Measurements from ENCODE around the gene SCAMP5.

The SCAMP5 gene

DNA sequence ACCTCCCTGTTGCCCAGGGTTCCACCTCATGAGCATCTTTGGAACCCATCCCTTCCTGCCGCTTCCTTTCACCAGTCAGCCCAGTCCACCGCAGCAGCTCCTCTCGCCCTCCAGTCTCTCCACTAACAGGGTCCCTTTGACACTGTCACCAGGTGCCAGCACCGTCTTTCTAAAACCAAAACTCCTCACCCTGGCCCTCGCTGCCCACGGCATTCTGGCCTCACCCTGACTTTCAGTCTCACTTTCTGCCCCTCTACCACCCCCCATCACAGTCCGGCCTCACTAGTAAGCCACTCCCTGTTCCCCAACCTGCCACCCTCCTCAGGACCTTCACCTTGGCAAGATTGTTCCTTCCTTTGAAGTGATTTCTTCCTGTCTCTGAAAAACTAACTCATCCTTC is 32.2 kb downstream of the SCAMP5 start:
- no peaks in the 10 kb centered on the region for H3K9me3 ChIP-seq (ENCODE audit: control insufficient read depth, low read length)
- no peak overlapping the region for H3K9ac ChIP-seq (ENCODE audit: low read length)
- no peaks in the 10 kb centered on the region for H3K27me3 ChIP-seq (ENCODE audit: control insufficient read depth, insufficient read depth, low read length)
- H3K4me1 ChIP-seq (ENCODE audit: control insufficient read depth, insufficient read depth, low read length): peaks cover 41% of the 10 kb centered on the region
- H3K4me3 ChIP-seq (ENCODE audit: low read length): no peak overlapping the region
- no peaks in the 10 kb centered on the region for H3K36me3 ChIP-seq (ENCODE audit: control insufficient read depth, insufficient read depth, low read length)

DNA sequence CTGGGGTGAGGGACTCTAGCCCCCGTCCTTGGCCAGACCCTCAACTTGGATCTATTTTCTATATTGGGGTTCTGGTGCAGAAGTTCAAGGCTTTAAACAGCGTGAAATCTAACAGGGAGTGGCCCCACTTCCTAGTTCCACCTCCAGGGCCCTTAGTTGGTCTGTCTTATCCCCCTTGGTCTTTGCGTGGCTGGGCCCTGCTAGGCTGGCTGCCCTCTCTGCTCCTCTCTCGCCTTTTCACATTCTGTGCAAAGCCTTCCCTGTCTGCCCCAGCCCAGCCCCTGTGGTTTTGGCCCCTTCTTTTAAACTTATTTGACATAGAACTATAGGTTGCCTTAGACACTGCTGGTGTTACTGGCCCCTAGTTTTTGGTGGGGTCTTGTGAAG is 33.6 kb downstream of the SCAMP5 start:
- H3K9me3 ChIP-seq (ENCODE audit: control insufficient read depth, low read length): no peaks in the 10 kb centered on the region
- H3K9ac ChIP-seq (ENCODE audit: low read length): peak overlapping the region; percentile 40
- no peaks in the 10 kb centered on the region for H3K36me3 ChIP-seq (ENCODE audit: control insufficient read depth, insufficient read depth, low read length)
- H3K27me3 ChIP-seq (ENCODE audit: control insufficient read depth, insufficient read depth, low read length): no peaks in the 10 kb centered on the region
- peaks cover 42% of the 10 kb centered on the region for H3K4me1 ChIP-seq (ENCODE audit: control insufficient read depth, insufficient read depth, low read length)
- no peak overlapping the region for H3K4me3 ChIP-seq (ENCODE audit: low read length)

DNA sequence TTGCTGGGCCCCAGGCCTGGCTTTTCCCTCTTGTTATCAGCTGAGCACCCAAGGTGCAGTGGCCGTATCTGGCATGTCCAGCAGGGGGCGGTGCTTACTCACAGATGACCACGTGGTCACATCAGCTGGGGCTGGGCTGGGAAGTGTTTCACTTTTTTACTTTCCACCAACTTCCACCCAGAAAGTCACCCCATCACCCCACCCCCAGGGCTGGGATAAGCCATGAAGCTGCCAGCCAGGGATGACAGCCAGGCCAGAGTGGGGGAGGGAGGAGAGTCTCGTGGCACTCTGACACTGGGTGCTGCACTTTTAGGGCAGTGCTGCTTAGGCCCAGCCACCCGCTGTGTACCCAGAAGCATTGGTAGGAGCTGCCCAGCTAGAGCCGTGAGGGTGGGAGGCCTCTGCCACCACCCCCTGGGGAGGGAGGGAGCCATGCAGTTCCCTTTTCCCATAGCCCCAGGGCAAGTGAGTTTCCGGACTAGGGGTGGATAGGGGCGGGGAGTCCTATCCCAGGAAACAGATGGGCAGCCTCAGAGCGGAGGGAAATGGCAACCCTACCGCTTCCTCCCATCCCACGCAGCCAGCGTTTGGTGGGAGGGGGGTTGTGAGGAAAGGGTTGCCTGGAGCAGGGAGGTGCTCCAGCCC is 34.1 kb downstream of the SCAMP5 start:
- Histone ChIP-seq H3K36me3 (ENCODE audit: control insufficient read depth, insufficient read depth, low read length) (no peaks in the 10 kb centered on the region), H3K27me3 (ENCODE audit: control insufficient read depth, insufficient read depth, low read length) (no peaks in the 10 kb centered on the region), H3K9me3 (ENCODE audit: control insufficient read depth, low read length) (no peaks in the 10 kb centered on the region), H3K4me1 (ENCODE audit: control insufficient read depth, insufficient read depth, low read length) (peaks cover 42% of the 10 kb centered on the region), H3K4me3 (ENCODE audit: low read length) (no peak overlapping the region), H3K9ac (ENCODE audit: low read length) (peak overlapping the region; percentile 40)

DNA sequence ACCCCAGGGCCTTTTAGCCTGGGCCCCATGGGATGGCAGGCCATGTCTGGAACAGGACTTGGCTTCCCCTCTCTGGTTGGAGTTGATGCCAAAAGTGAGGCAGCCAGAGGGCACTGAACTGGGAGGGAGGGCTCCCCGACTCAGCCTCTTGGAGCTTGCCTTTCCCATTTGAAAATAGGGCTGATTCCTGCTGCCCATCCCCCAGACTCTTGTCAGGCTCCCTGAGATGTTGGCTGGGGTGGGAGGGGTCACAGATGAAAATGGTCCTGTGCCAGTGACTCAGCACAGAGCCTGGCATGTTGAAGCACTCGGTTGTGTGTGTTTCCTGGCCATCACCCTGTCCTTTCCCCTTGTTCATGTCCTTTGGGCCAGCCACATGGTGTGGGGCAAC is 34.7 kb downstream of the SCAMP5 start:
- no peaks in the 10 kb centered on the region for H3K27me3 ChIP-seq (ENCODE audit: control insufficient read depth, insufficient read depth, low read length)
- H3K36me3 ChIP-seq (ENCODE audit: control insufficient read depth, insufficient read depth, low read length): no peaks in the 10 kb centered on the region
- peaks cover 37% of the 10 kb centered on the region for H3K4me1 ChIP-seq (ENCODE audit: control insufficient read depth, insufficient read depth, low read length)
- H3K9me3 ChIP-seq (ENCODE audit: control insufficient read depth, low read length): no peaks in the 10 kb centered on the region
- H3K9ac ChIP-seq (ENCODE audit: low read length): peak overlapping the region; percentile 40
- no peak overlapping the region for H3K4me3 ChIP-seq (ENCODE audit: low read length)

DNA sequence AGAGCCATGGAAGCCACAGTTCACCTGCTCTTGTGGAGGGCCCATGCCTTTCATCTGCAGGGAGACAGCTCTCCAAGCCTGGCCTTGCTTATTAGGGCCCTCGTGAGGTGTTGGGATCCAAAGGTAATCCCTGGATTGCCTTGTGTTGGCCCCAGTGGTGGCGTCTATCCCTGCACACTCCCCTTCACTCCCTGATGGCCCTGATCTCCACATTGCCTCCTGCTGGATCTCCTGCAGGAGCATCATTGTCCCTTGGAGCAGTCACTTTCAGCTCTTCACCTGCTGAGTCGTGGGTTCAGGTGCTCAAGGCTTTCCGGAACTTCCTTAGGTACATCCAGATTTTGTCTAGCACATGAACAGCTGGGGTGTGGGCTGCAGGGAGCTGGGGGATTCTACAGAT is 35.1 kb downstream of the SCAMP5 start:
- Histone ChIP-seq H3K9ac (ENCODE audit: low read length) (no peak overlapping the region), H3K4me3 (ENCODE audit: low read length) (no peak overlapping the region), H3K27me3 (ENCODE audit: control insufficient read depth, insufficient read depth, low read length) (no peaks in the 10 kb centered on the region), H3K9me3 (ENCODE audit: control insufficient read depth, low read length) (no peaks in the 10 kb centered on the region), H3K36me3 (ENCODE audit: control insufficient read depth, insufficient read depth, low read length) (no peaks in the 10 kb centered on the region), H3K4me1 (ENCODE audit: control insufficient read depth, insufficient read depth, low read length) (peaks cover 33% of the 10 kb centered on the region)

DNA sequence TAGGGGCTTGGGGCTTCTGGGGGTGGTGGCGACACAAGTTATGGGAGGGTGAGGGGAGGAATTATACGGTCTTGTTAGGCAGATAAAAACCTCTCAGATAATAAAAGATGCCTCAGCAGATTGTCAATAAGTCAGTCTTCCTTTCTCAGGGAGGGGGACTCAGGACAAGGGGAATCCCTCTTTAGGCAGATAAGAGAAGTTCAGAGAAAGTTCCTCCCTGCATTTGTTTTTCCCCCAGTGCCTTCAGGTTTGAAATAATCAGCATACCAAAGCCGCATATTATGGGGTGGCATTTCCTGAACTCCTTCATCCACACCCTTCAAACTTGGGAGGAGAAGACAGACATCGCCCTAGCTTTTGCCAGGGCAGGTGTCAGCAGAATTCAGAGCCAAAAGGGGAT is 36.5 kb downstream of the SCAMP5 start:
- Histone ChIP-seq H3K9me3 (ENCODE audit: control insufficient read depth, low read length) (no peaks in the 10 kb centered on the region), H3K4me1 (ENCODE audit: control insufficient read depth, insufficient read depth, low read length) (peaks cover 39% of the 10 kb centered on the region), H3K9ac (ENCODE audit: low read length) (peak overlapping the region; percentile 38), H3K4me3 (ENCODE audit: low read length) (no peak overlapping the region), H3K27me3 (ENCODE audit: control insufficient read depth, insufficient read depth, low read length) (no peaks in the 10 kb centered on the region), H3K36me3 (ENCODE audit: control insufficient read depth, insufficient read depth, low read length) (no peaks in the 10 kb centered on the region)

DNA sequence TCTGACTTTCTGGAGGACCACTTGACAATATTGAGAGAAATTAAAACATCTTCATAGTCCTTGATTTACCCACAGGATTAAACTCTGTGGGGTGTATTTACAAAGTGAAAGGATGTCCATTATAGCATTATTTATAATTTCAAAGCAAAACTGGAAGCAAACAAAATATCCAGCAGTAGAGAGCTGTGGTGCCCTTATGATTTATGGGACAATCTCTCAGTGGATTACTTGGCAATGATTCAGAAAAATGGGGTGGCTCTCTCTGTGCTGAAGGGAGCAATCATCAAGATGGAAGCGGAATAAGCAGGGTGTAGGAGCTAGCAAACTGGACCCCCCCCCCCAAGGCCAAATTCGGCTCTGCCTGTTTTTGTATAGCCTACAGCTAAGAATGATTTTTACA is 37.0 kb downstream of the SCAMP5 start:
- Histone ChIP-seq H3K4me3 (ENCODE audit: low read length) (no peak overlapping the region), H3K9ac (ENCODE audit: low read length) (peak overlapping the region; percentile 38), H3K36me3 (ENCODE audit: control insufficient read depth, insufficient read depth, low read length) (no peaks in the 10 kb centered on the region), H3K9me3 (ENCODE audit: control insufficient read depth, low read length) (no peaks in the 10 kb centered on the region), H3K27me3 (ENCODE audit: control insufficient read depth, insufficient read depth, low read length) (no peaks in the 10 kb centered on the region), H3K4me1 (ENCODE audit: control insufficient read depth, insufficient read depth, low read length) (peaks cover 44% of the 10 kb centered on the region)

DNA sequence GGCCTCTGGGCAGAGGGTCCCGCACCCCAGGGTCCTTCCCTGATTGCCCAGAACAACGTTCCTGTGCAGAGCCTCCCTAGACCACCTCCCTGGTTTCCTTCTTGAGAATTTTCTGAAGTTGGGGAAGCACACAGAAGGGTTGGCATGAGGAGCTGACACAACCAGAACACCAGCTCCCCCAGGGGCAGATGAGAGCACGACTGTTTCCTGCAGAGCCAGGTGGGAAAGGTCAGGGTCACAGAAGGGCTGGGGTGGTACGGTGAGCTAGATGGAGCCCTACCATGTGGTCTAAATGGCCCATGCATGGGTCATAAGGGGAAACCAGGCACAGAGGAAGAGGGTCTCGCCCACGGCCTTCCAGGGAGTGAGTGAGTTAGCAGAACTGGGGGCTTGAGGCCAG is 38.4 kb downstream of the SCAMP5 start:
- peaks cover 55% of the 10 kb centered on the region for H3K4me1 ChIP-seq (ENCODE audit: control insufficient read depth, insufficient read depth, low read length)

DNA sequence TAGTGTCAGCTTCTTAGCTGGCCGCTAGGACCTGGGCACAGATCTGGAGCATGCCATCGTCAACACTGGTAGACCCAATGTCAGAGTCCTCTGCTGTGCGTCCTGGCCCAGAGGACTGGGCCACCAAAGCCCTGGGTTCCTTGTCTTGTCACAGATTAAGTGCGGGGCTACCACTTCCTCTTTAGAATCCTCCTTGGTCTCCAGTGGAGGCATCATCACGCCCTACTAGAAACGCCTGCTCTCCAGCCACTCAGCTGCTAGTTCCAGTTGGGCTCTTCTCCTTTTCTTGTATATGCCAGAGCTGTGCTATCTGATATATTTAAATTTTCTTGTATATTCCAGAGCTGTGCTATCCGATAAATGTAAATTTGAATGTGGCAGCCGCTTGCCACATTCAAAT is 39.3 kb downstream of the SCAMP5 start:
- Histone ChIP-seq H3K9ac (ENCODE audit: low read length) (no peak overlapping the region), H3K9me3 (ENCODE audit: control insufficient read depth, low read length) (no peaks in the 10 kb centered on the region), H3K4me3 (ENCODE audit: low read length) (no peak overlapping the region), H3K36me3 (ENCODE audit: control insufficient read depth, insufficient read depth, low read length) (no peaks in the 10 kb centered on the region), H3K4me1 (ENCODE audit: control insufficient read depth, insufficient read depth, low read length) (peaks cover 52% of the 10 kb centered on the region), H3K27me3 (ENCODE audit: control insufficient read depth, insufficient read depth, low read length) (no peaks in the 10 kb centered on the region)

More for the DNA sequence above, 38.4 kb downstream of the SCAMP5 start:
- Histone ChIP-seq H3K36me3 (ENCODE audit: control insufficient read depth, insufficient read depth, low read length) (no peaks in the 10 kb centered on the region), H3K9ac (ENCODE audit: low read length) (no peak overlapping the region), H3K4me3 (ENCODE audit: low read length) (no peak overlapping the region), H3K27me3 (ENCODE audit: control insufficient read depth, insufficient read depth, low read length) (no peaks in the 10 kb centered on the region), H3K9me3 (ENCODE audit: control insufficient read depth, low read length) (no peaks in the 10 kb centered on the region)

DNA sequence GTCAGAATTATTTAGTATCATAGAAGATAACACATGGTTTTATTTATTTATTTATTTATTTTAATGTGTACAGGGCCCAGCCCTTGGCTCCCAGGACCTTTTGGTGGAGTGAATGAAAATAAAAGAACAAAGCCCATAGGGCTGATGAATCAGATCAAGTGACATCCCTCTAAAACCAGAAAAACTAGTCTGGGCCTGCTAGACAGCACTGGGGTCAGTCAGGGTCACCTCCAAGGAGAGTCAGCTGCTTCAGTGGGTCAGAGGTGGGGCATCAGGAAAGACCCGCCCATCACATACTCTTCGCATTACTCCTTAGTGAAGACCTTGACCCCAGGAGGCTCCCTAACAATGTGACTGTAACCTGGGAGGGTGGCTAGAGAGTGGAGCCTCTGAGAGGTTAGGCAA is 40.9 kb downstream of the SCAMP5 start:
- Histone ChIP-seq H3K4me1 (ENCODE audit: control insufficient read depth, insufficient read depth, low read length) (peaks cover 42% of the 10 kb centered on the region), H3K36me3 (ENCODE audit: control insufficient read depth, insufficient read depth, low read length) (no peaks in the 10 kb centered on the region), H3K9ac (ENCODE audit: low read length) (no peak overlapping the region), H3K27me3 (ENCODE audit: control insufficient read depth, insufficient read depth, low read length) (no peaks in the 10 kb centered on the region), H3K4me3 (ENCODE audit: low read length) (no peak overlapping the region), H3K9me3 (ENCODE audit: control insufficient read depth, low read length) (no peaks in the 10 kb centered on the region)

DNA sequence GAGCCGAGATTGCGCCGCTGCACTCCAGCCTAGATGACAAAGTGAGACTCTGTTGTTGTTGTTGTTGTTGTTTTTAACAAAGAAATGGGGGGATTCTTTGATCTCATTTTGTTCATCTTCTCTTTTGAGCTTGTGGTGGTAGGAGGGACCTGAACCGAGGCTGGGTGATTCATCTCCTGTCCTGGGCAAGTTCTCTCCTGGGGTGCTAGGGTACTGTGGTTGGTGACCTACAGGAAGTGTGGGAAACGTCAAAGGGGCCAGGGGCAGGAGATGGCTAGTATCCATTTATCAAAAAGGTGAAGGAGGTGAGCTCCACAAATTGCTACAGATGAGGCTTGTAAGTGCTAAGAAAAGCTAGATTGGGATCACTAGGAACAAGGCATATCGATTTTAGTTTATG is 42.3 kb downstream of the SCAMP5 start:
- Histone ChIP-seq H3K4me1 (ENCODE audit: control insufficient read depth, insufficient read depth, low read length) (peaks cover 48% of the 10 kb centered on the region), H3K36me3 (ENCODE audit: control insufficient read depth, insufficient read depth, low read length) (no peaks in the 10 kb centered on the region), H3K9me3 (ENCODE audit: control insufficient read depth, low read length) (no peaks in the 10 kb centered on the region), H3K27me3 (ENCODE audit: control insufficient read depth, insufficient read depth, low read length) (no peaks in the 10 kb centered on the region), H3K9ac (ENCODE audit: low read length) (no peak overlapping the region), H3K4me3 (ENCODE audit: low read length) (no peak overlapping the region)

DNA sequence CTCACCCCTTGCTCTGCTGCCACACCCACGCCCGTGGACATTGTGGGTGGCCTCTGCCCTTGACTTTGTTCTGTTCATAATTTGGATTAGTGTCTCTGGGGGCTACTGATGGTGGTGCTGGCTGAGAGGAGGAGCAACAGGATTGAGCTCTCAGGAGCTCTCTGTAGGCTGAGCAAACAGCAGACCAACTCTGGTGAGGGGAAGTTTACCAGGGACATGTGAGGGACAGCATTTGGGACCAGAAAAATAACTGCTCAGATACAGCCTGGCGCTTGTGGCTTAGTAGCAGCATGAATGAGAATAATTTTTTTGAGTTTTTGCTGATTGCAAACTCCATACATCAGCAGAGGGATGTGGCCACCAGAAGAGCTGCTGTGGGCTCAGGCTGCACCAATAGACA is 42.9 kb downstream of the SCAMP5 start:
- no peaks in the 10 kb centered on the region for H3K27me3 ChIP-seq (ENCODE audit: control insufficient read depth, insufficient read depth, low read length)
- no peaks in the 10 kb centered on the region for H3K36me3 ChIP-seq (ENCODE audit: control insufficient read depth, insufficient read depth, low read length)
- H3K4me1 ChIP-seq (ENCODE audit: control insufficient read depth, insufficient read depth, low read length): peaks cover 53% of the 10 kb centered on the region
- no peak overlapping the region for H3K9ac ChIP-seq (ENCODE audit: low read length)
- no peaks in the 10 kb centered on the region for H3K9me3 ChIP-seq (ENCODE audit: control insufficient read depth, low read length)
- no peak overlapping the region for H3K4me3 ChIP-seq (ENCODE audit: low read length)
